ENCODE results near the gene GLIS1. TPM values are rescaled to one million over a fixed set of nuclear protein-coding genes. Genes with fewer than 3 reads are reported as not detected.

Gene GLIS1
- polyA plus RNA-seq, 1 donor from 2014 or later, result not detected

- Histone ChIP-seq H3K9ac (ENCODE audit: low read length) (no peak overlapping the region), H3K4me2 (ENCODE audit: low read length) (no peak overlapping the region), H3K79me2 (replicated peaks; ENCODE audit: insufficient read depth, low read length) (no peaks in the 10 kb centered on the region)
These were observed 51.1 kb downstream of the GLIS1 start for GRCh38 chr1:53687901-53688300.

GRCh38 chr1:53687426-53687825 lies 51.5 kb downstream of the GLIS1 start:
- H3K79me2 ChIP-seq (replicated peaks; ENCODE audit: insufficient read depth, low read length), result no peaks in the 10 kb centered on the region
- no peak overlapping the region for H3K27ac ChIP-seq (ENCODE audit: low read length)
- no peaks in the 10 kb centered on the region for H4K20me1 ChIP-seq (ENCODE audit: insufficient read depth)
- no peaks in the 10 kb centered on the region for H3K36me3 ChIP-seq (ENCODE audit: insufficient read depth, low read length)
- no peak overlapping the region for H3K4me3 ChIP-seq (ENCODE audit: low read length)
- H3K9ac ChIP-seq (ENCODE audit: low read length), result no peak overlapping the region
- no peaks in the 10 kb centered on the region for H3K9me2 ChIP-seq (ENCODE audit: insufficient read depth, low read length)
- no peaks in the 10 kb centered on the region for H3F3A ChIP-seq (ENCODE audit: insufficient read depth, low read length, poor library complexity, severe bottlenecking)
- no peaks in the 10 kb centered on the region for H3K9me3 ChIP-seq (ENCODE audit: low read length)
- no peaks in the 10 kb centered on the region for H3K27me3 ChIP-seq (ENCODE audit: insufficient read depth, low read depth, low read length)
- no peak overlapping the region for H3K4me2 ChIP-seq (ENCODE audit: low read length)
- no peak overlapping the region for H2AFZ ChIP-seq (ENCODE audit: low read depth, low read length)
- TF ChIP-seq TAF1 (IDR thresholded peaks at IDR 0.05; ENCODE audit: low read depth) (no peak), RAD21 (conservative IDR thresholded peaks at IDR 0.05) (no peak), CTCF (IDR thresholded peaks at IDR 0.05; ENCODE audit: poor library complexity, severe bottlenecking) (no peak), SMC3 (conservative IDR thresholded peaks at IDR 0.05; ENCODE audit: poor library complexity) (no peak), MXI1 (conservative IDR thresholded peaks at IDR 0.05; ENCODE audit: poor library complexity, severe bottlenecking) (no peak), POLR2AphosphoS5 (IDR thresholded peaks at IDR 0.05) (no peak), EP300 (conservative IDR thresholded peaks at IDR 0.05; ENCODE audit: poor library complexity, severe bottlenecking) (no peak), EZH2 (IDR thresholded peaks at IDR 0.05; ENCODE audit: borderline replicate concordance, insufficient read depth, low read length, poor library complexity, severe bottlenecking) (no peak)

More at GRCh38 chr1:53687901-53688300, 51.1 kb downstream of the GLIS1 start:
- Histone ChIP-seq H3K4me3 (ENCODE audit: low read length) (no peak overlapping the region), H3F3A (ENCODE audit: insufficient read depth, low read length, poor library complexity, severe bottlenecking) (no peaks in the 10 kb centered on the region), H3K27me3 (ENCODE audit: insufficient read depth, low read depth, low read length) (no peaks in the 10 kb centered on the region), H3K27ac (ENCODE audit: low read length) (no peak overlapping the region), H3K9me3 (ENCODE audit: low read length) (no peaks in the 10 kb centered on the region), H3K9me2 (ENCODE audit: insufficient read depth, low read length) (no peaks in the 10 kb centered on the region), H3K36me3 (ENCODE audit: insufficient read depth, low read length) (no peaks in the 10 kb centered on the region), H2AFZ (ENCODE audit: low read depth, low read length) (no peak overlapping the region), H4K20me1 (ENCODE audit: insufficient read depth) (no peaks in the 10 kb centered on the region)
- TF ChIP-seq EP300 (conservative IDR thresholded peaks at IDR 0.05; ENCODE audit: poor library complexity, severe bottlenecking), result no peak
- no peak for TF ChIP-seq MXI1 (conservative IDR thresholded peaks at IDR 0.05; ENCODE audit: poor library complexity, severe bottlenecking)
- no peak for TF ChIP-seq CTCF (IDR thresholded peaks at IDR 0.05; ENCODE audit: poor library complexity, severe bottlenecking)
- no peak for TF ChIP-seq RAD21 (conservative IDR thresholded peaks at IDR 0.05)
- TF ChIP-seq REST (IDR thresholded peaks at IDR 0.05; ENCODE audit: borderline replicate concordance), result no peak
- TF ChIP-seq TAF1 (IDR thresholded peaks at IDR 0.05; ENCODE audit: low read depth), result no peak
- no peak for TF ChIP-seq POLR2AphosphoS5 (IDR thresholded peaks at IDR 0.05)
- no peak for TF ChIP-seq EZH2 (IDR thresholded peaks at IDR 0.05; ENCODE audit: borderline replicate concordance, insufficient read depth, low read length, poor library complexity, severe bottlenecking)
- TF ChIP-seq SMC3 (conservative IDR thresholded peaks at IDR 0.05; ENCODE audit: poor library complexity), result no peak

Measured in neural cell (in vitro differentiated cells).